NCI-H2107 treated with DMSO at 0.1 percent for 48 hours (cell line): ENCODE results near the gene SBNO2.
"Not testable (repeated sequence)": the region's sequence is repeated elsewhere in the genome, so short reads cannot be mapped to it uniquely, and the experiment has no call there.

ENCODE experiments used
- DNase-seq: peaks from one replicate; lab custom pipeline; 2025; ENCODE audit not compliant: unreplicated experiment; lab: John Stamatoyannopoulos, UW

The SBNO2 gene

GRCh38 chr19:1121395-1121794, 52.7 kb downstream of the SBNO2 start:
- no peak for DNase-seq

GRCh38 chr19:1119475-1120217, 54.4 kb downstream of the SBNO2 start:
- no peak for DNase-seq

GRCh38 chr19:1118999-1119398, 55.1 kb downstream of the SBNO2 start:
- DNase-seq, result no peak

GRCh38 chr19:1117654-1118053, 56.4 kb downstream of the SBNO2 start:
- no peak for DNase-seq

- DNase-seq, result no peak
These were observed 57.1 kb downstream of the SBNO2 start for GRCh38 chr19:1116726-1117581.

- no peak for DNase-seq
These were observed 58.2 kb downstream of the SBNO2 start for GRCh38 chr19:1115646-1116420.

- DNase-seq, result not testable (repeated sequence)
These were observed 59.3 kb downstream of the SBNO2 start for GRCh38 chr19:1114728-1115127.

GRCh38 chr19:1113986-1114483, 60.0 kb downstream of the SBNO2 start:
- DNase-seq, result no peak

GRCh38 chr19:1113030-1113985, 60.8 kb downstream of the SBNO2 start:
- DNase-seq, result peak; percentile 65

GRCh38 chr19:1112268-1113029, 61.6 kb downstream of the SBNO2 start:
- no peak for DNase-seq

GRCh38 chr19:1111641-1112267, 62.3 kb downstream of the SBNO2 start:
- DNase-seq, result no peak

GRCh38 chr19:1110809-1111640, 63.0 kb downstream of the SBNO2 start:
- no peak for DNase-seq

GRCh38 chr19:1109697-1110671, 64.1 kb downstream of the SBNO2 start:
- no peak for DNase-seq

GRCh38 chr19:1109032-1109551, 65.0 kb downstream of the SBNO2 start:
- DNase-seq, result no peak

GRCh38 chr19:1108291-1109031, 65.6 kb downstream of the SBNO2 start:
- no peak for DNase-seq

GRCh38 chr19:1107661-1108261, 66.3 kb downstream of the SBNO2 start:
- no peak for DNase-seq
